Motor neuron (in vitro differentiated cells): ENCODE results near the gene ZNF202. TPM values are rescaled to one million over a fixed set of nuclear protein-coding genes. Genes with fewer than 3 reads are reported as not detected.
"Not testable (repeated sequence)": the region's sequence is repeated elsewhere in the genome, so short reads cannot be mapped to it uniquely, and the experiment has no call there.

Experiments
- ATAC-seq, 8 experiments: fragments of 200-7000 bp; cut with Tn5 transposase; replicated peaks in 6 of 8; 2 replicates each; pipeline ENCODE4 v1.8.0; 2021; ENCODE audit warnings: mild to moderate bottlenecking in 8 of 8, moderate library complexity in 8 of 8
- H3K27ac ChIP-seq, 2 donors: fragments of 250-450 bp; sonication (Bioruptor Pico); 2 replicates each; pipeline ENCODE4 v1.9.0; 2021; ENCODE audit warnings: antibody characterized with exemption in 2 of 2, mild to moderate bottlenecking in 2 of 2, moderate library complexity in 1 of 2
- H3K4me1 ChIP-seq, 2 donors: fragments of 250-450 bp; sonication (Bioruptor Pico); replicated peaks in 1 of 2; 2 replicates each; pipeline ENCODE4 v1.6.1; 2021; ENCODE audit warnings: antibody characterized with exemption in 2 of 2, mild to moderate bottlenecking in 2 of 2, moderate library complexity in 1 of 2
- H3K4me3 ChIP-seq, 5 donors: fragments of 250-450 bp; sonication (Bioruptor Pico); 2 replicates each; pipeline ENCODE4 v1.9.0; 2021; ENCODE audit warnings: antibody characterized with exemption in 5 of 5, mild to moderate bottlenecking in 5 of 5, moderate library complexity in 4 of 5
- WGBS, 10 experiments: fragments of 450-650 bp; shearing (Covaris generic); methylation state at CpG; one replicate each; pipeline ENCODE4 v1.0.0; 2022; 5-methylcytosine and 5-hydroxymethylcytosine counted together
- in situ Hi-C, 9 experiments: fragments of 400-800 bp; cut with MboI; loops; one replicate each; pipeline ENCODE4 v1.15.0; 2021; ENCODE audit warnings: low sequenced_read_pairs in 9 of 9, low pct_unique_long_range_greater_than_20kb in 2 of 9; ENCODE audit not compliant: unreplicated experiment in 9 of 9
- total RNA-seq, 8 experiments: library from RNA; unstranded; fragments of 300-600 nt; gene quantifications; 2 replicates each; pipeline versions ENCODE4 v1.2.3 to v1.2.4, GENCODE V29; 2022

The ZNF202 gene
- total RNA-seq, 8 experiments from 2014 or later: 5.4 to 13.6 (median 10.5) TPM

GRCh38 chr11:123729602-123730001 is 11.9 kb downstream of the ZNF202 start:
- no peak for ATAC-seq
- Histone ChIP-seq H3K4me3 (no peak overlapping the region), H3K4me1 (no peaks in the 10 kb centered on the region), H3K27ac (no peak overlapping the region)
- WGBS, 10 experiments: 17 to 100% (median 85%) methylated on average over 1 to 6 of the region's 8 CpGs
- in situ Hi-C loops: no loop called here

GRCh38 chr11:123725995-123726655 is 15.3 kb downstream of the ZNF202 start:
- in situ Hi-C loops: no loop called here
- WGBS, 10 experiments: 83 to 100% (median 97%) methylated on average over 1 to 17 of the region's 23 CpGs; no CpG with 5 or more reads in 1 of the 10 experiments
- no peak overlapping the region for H3K27ac ChIP-seq
- ATAC-seq: no peak
- H3K4me3 ChIP-seq: no peak overlapping the region
- no peaks in the 10 kb centered on the region for H3K4me1 ChIP-seq

GRCh38 chr11:123719452-123719851 is 22.0 kb downstream of the ZNF202 start:
- in situ Hi-C loops: loop anchor here in 3 of 9 experiments (25.0 kb wide), 2 partner anchors 107 to 132 kb away; no protein-coding TSS in a partner anchor
- Histone ChIP-seq H3K4me1 (peaks cover 0 to 8% of the 10 kb centered on the region in 2 donors), H3K4me3 (no peak overlapping the region), H3K27ac (no peak overlapping the region)
- ATAC-seq: peak in 3 of 8 experiments; percentile 32 to 86 (median 62)
- 0 to 80% (median 67%) methylated on average over 1 of the region's 1 CpG; no CpG with 5 or more reads in 1 of the 10 experiments for WGBS, 10 experiments

GRCh38 chr11:123718469-123718868 is 23.0 kb downstream of the ZNF202 start:
- no peak for ATAC-seq
- H3K4me1 ChIP-seq: peaks cover 0 to 8% of the 10 kb centered on the region in 2 donors
- in situ Hi-C loops: loop anchor here in 3 of 9 experiments (25.0 kb wide), 2 partner anchors 106 to 131 kb away; no protein-coding TSS in a partner anchor
- H3K27ac ChIP-seq: no peak overlapping the region
- WGBS, 10 experiments: 67 to 100% (median 100%) methylated on average over 1 to 4 of the region's 4 CpGs; no CpG with 5 or more reads in 1 of the 10 experiments
- H3K4me3 ChIP-seq: no peak overlapping the region

DNA sequence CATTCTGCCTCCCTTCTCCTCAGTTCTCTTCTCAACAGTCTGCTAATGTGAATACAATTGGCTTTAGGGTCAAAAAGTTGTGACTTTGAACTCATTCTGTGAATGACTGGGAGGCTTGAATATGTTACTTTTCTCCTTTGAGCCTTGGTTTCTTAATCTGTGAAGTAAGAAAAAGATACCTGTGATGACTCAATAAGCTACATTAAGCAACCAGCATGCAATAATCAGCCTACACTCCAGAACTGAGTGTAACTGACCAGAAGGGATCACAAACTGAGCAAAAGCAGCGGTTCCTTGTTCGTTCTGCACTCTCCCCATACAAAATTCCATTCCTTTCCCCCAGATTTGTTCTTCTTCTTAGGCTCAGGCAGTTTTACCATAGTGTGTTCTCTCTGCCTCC is 23.4 kb downstream of the ZNF202 start:
- no peak for ATAC-seq
- Histone ChIP-seq H3K4me1 (peaks cover 0 to 8% of the 10 kb centered on the region in 2 donors), H3K27ac (no peak overlapping the region), H3K4me3 (no peak overlapping the region)
- in situ Hi-C loops: loop anchor here in 3 of 9 experiments (25.0 kb wide), 2 partner anchors 106 to 131 kb away; no protein-coding TSS in a partner anchor
- 15 to 100% (median 89%) methylated on average over 1 to 2 of the region's 2 CpGs; no CpG with 5 or more reads in 2 of the 10 experiments for WGBS, 10 experiments

- ATAC-seq, H3K27ac ChIP-seq, H3K4me3 ChIP-seq: not testable (repeated sequence)
- peaks cover 0 to 11% of the 10 kb centered on the region in 2 donors for H3K4me1 ChIP-seq
- WGBS, 10 experiments: 8 to 91% (median 80%) methylated on average over 1 to 3 of the region's 3 CpGs; no CpG with 5 or more reads in 4 of the 10 experiments
- in situ Hi-C loops: loop anchor here in 3 of 9 experiments (25.0 kb wide), 2 partner anchors 100 to 125 kb away; no protein-coding TSS in a partner anchor
Observed at GRCh38 chr11:123712627-123713026, 28.8 kb downstream of the ZNF202 start.

- H3K4me3 ChIP-seq: no peak overlapping the region
- no peak overlapping the region for H3K27ac ChIP-seq
- H3K4me1 ChIP-seq: peaks cover 0 to 4% of the 10 kb centered on the region in 2 donors
- WGBS, 10 experiments: 0 to 15% (median 2%) methylated on average over 1 to 8 of the region's 8 CpGs
- in situ Hi-C loops: loop anchor here in 4 of 9 experiments (5.0 to 25.0 kb wide), 4 partner anchors 63 to 120 kb away; no protein-coding TSS in a partner anchor
- peak; percentile 85 to 97 (median 90) for ATAC-seq
Observed at GRCh38 chr11:123707606-123708205, 33.8 kb downstream of the ZNF202 start.

DNA sequence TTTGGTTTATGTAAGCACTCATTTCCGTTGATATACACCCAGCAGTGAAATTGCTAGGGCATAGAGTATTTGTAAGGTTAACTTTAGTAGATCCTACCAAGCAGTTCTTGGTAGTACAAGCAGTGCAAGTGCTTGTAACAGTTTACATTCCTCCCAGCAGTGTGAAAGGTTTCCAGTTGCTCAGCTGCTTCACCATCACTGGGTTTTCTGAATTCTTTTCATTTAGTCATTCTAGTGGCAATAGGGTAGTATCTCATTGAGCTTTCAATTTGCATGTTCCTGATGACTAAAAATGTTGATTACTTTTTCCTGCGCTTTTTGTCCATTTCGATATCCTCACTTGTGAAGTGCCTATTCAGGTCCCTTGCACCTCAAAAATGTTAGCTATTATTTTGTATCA is 34.3 kb downstream of the ZNF202 start:
- no peak overlapping the region for H3K27ac ChIP-seq
- in situ Hi-C loops: loop anchor here in 4 of 9 experiments (5.0 to 25.0 kb wide), 4 partner anchors 62 to 120 kb away; no protein-coding TSS in a partner anchor
- WGBS, 10 experiments: 39 to 100% (median 82%) methylated on average over 3 of the region's 3 CpGs; no CpG with 5 or more reads in 2 of the 10 experiments
- H3K4me1 ChIP-seq: peaks cover 0 to 4% of the 10 kb centered on the region in 2 donors
- H3K4me3 ChIP-seq: no peak overlapping the region
- peak in 3 of 8 experiments; percentile 9 to 24 (median 20) for ATAC-seq

DNA sequence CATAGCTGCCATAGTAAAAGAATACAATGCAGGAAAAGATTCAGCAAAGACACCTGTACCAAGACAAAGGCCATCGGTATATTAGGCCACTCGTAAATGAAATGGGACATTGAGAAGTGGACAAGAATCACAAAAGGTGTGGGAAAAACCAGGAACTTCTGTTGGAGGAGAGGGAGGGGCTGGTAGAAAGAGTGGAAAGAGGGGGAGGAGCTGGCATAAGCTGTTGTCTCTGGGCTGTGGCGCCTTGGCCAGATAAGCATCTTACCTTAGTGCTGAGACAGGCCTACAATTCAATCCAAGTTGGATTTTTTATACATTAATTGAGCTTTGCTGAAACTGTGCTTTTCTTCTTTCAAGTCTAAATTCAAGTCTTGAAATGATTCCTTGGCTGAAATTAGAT is 37.1 kb downstream of the ZNF202 start:
- in situ Hi-C loops: loop anchor here in 3 of 9 experiments (10.0 to 25.0 kb wide), 3 partner anchors 60 to 117 kb away; no protein-coding TSS in a partner anchor
- WGBS, 10 experiments: 20 to 100% (median 87%) methylated on average over 1 to 3 of the region's 3 CpGs; no CpG with 5 or more reads in 2 of the 10 experiments

GRCh38 chr11:123702696-123703095 is 38.8 kb downstream of the ZNF202 start:
- no peak for ATAC-seq
- in situ Hi-C loops: loop anchor here in 3 of 9 experiments (10.0 to 25.0 kb wide), 3 partner anchors 58 to 115 kb away; no protein-coding TSS in a partner anchor
- 43 to 100% (median 83%) methylated on average over 1 to 2 of the region's 2 CpGs; no CpG with 5 or more reads in 7 of the 10 experiments for WGBS, 10 experiments

More for the DNA sequence above, 37.1 kb downstream of the ZNF202 start:
- no peaks in the 10 kb centered on the region for H3K4me1 ChIP-seq
- ATAC-seq: no peak
- no peak overlapping the region for H3K27ac ChIP-seq
- no peak overlapping the region for H3K4me3 ChIP-seq

DNA sequence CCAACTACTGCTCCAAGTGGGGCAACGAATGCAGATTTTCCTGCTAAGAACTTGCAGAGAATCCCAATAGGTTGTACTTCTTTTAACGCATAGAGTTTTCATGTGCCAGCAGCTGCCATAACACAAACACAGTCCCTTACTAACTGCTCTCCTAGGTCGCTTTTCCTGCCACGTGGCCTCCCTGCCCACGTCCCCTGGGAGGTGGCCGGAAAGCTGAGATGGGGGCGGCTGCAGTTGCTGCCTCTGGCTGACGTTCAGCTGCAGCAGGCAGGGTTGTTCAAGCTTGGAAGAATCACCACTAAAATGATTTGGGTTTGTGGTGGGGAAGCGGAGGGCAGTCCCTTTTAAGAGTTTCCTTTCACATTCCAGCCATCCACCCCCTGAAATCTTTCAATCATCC is 39.3 kb downstream of the ZNF202 start:
- 10 to 100% (median 49%) methylated on average over 1 to 8 of the region's 9 CpGs; no CpG with 5 or more reads in 2 of the 10 experiments for WGBS, 10 experiments
- ATAC-seq: peak in 1 of 8 experiments; percentile 36
- Histone ChIP-seq H3K4me1 (peaks cover 7 to 14% of the 10 kb centered on the region in 2 donors), H3K27ac (no peak overlapping the region), H3K4me3 (no peak overlapping the region)
- in situ Hi-C loops: loop anchor here in 3 of 9 experiments (10.0 to 25.0 kb wide), 3 partner anchors 57 to 115 kb away; no protein-coding TSS in a partner anchor

More at GRCh38 chr11:123702696-123703095, 38.8 kb downstream of the ZNF202 start:
- H3K4me3 ChIP-seq: no peak overlapping the region
- H3K4me1 ChIP-seq: peaks cover 7 to 12% of the 10 kb centered on the region in 2 donors
- H3K27ac ChIP-seq: no peak overlapping the region

DNA sequence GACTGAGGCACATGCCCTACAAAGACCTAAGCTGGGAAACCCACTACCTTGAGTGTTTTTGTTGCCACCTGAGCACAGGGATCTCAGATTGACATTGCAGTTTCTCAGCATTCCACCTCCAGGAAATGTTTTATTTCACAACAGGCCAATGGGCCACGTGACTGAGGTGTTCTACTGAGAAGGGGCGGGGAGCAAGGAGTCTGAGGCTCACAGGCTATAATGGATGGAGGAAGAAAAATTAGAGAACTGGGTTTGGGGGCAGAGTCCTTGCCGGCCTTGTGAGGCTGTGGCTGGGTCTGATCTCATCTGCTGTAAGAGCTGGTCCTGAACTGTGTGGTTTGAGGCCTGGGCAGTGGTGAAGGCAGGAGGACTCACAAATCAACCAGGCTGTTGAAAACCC is 40.7 kb downstream of the ZNF202 start:
- in situ Hi-C loops: loop anchor here in 3 of 9 experiments (10.0 to 25.0 kb wide), 3 partner anchors 56 to 113 kb away; no protein-coding TSS in a partner anchor

More for the DNA sequence above, 40.7 kb downstream of the ZNF202 start:
- ATAC-seq: no peak
- H3K4me3 ChIP-seq: no peak overlapping the region
- H3K27ac ChIP-seq: no peak overlapping the region
- H3K4me1 ChIP-seq: peaks cover 7 to 14% of the 10 kb centered on the region in 2 donors
- 17 to 100% (median 83%) methylated on average over 1 to 3 of the region's 3 CpGs; no CpG with 5 or more reads in 3 of the 10 experiments for WGBS, 10 experiments
